HS-27A (cell line): ENCODE data around the gene ZNF777.

ENCODE experiments used
- DNase-seq: peaks from one replicate; pipeline ENCODE4 v3.0.0-alpha.2; 2012; ENCODE audit warnings: low read depth, missing footprints

The ZNF777 gene

GRCh38 chr7:149476791-149477190 lies 15.9 kb upstream of the ZNF777 start:
- no peak for DNase-seq

GRCh38 chr7:149475121-149476045 lies 14.5 kb upstream of the ZNF777 start:
- no peak for DNase-seq

GRCh38 chr7:149474309-149475120 lies 13.7 kb upstream of the ZNF777 start:
- DNase-seq, result no peak

- no peak for DNase-seq
Observed at GRCh38 chr7:149473251-149473650, 12.4 kb upstream of the ZNF777 start.

- no peak for DNase-seq
Observed at GRCh38 chr7:149471289-149471953, 10.6 kb upstream of the ZNF777 start.

- no peak for DNase-seq
Observed at GRCh38 chr7:149469806-149470205, 8.9 kb upstream of the ZNF777 start.

- DNase-seq, result no peak
Observed at GRCh38 chr7:149468208-149468607, 7.3 kb upstream of the ZNF777 start.

- no peak for DNase-seq
Observed at GRCh38 chr7:149467321-149467859, 6.5 kb upstream of the ZNF777 start.

- DNase-seq, result no peak
Observed at GRCh38 chr7:149466364-149466763, 5.5 kb upstream of the ZNF777 start.

- no peak for DNase-seq
Observed at GRCh38 chr7:149463500-149464161, 2.8 kb upstream of the ZNF777 start.

GRCh38 chr7:149462101-149462520 lies 1.2 kb upstream of the ZNF777 start:
- DNase-seq, result no peak

- no peak for DNase-seq
Observed at GRCh38 chr7:149459540-149460452, 1.1 kb downstream of the ZNF777 start.

GRCh38 chr7:149459201-149459539 lies 1.7 kb downstream of the ZNF777 start:
- no peak for DNase-seq

GRCh38 chr7:149458235-149458634 lies 2.6 kb downstream of the ZNF777 start:
- no peak for DNase-seq

GRCh38 chr7:149457766-149458165 lies 3.1 kb downstream of the ZNF777 start:
- DNase-seq, result no peak

- DNase-seq, result no peak
Observed at GRCh38 chr7:149456506-149457421, 4.1 kb downstream of the ZNF777 start.

GRCh38 chr7:149455175-149455950 lies 5.5 kb downstream of the ZNF777 start:
- DNase-seq, result no peak

- DNase-seq, result no peak
Observed at GRCh38 chr7:149454750-149455149, 6.1 kb downstream of the ZNF777 start.

- no peak for DNase-seq
Observed at GRCh38 chr7:149454006-149454405, 6.9 kb downstream of the ZNF777 start.
